Chondrocyte (in vitro differentiated cells): ENCODE results near the gene TK2. TPM values are rescaled to one million over a fixed set of nuclear protein-coding genes. Genes with fewer than 3 reads are reported as not detected.

Experiments used
- DNase-seq: peaks from one replicate; pipeline ENCODE4 v3.0.0; 2021; ENCODE audit warnings: mixed read lengths, low spot score
- H3K27ac Mint-ChIP-seq: one replicate; pipeline ENCODE4 v1.8.0; 2021; ENCODE audit warnings: mild to moderate bottlenecking, moderate library complexity, mixed read lengths; ENCODE audit not compliant: unreplicated experiment
- H3K27me3 Mint-ChIP-seq: 2 replicates; pipeline ENCODE4 v1.8.0; 2021; ENCODE audit warnings: low read depth, mixed read lengths
- H3K36me3 Mint-ChIP-seq: 2 replicates; pipeline ENCODE4 v1.8.0; 2021; ENCODE audit warnings: low read depth, mixed read lengths
- H3K4me1 Mint-ChIP-seq: 2 replicates; pipeline ENCODE4 v1.8.0; 2021; ENCODE audit warnings: low read depth, mild to moderate bottlenecking, mixed read lengths
- H3K4me3 Mint-ChIP-seq: one replicate; pipeline ENCODE4 v1.8.0; 2021; ENCODE audit warnings: mild to moderate bottlenecking, moderate library complexity, mixed read lengths; ENCODE audit not compliant: unreplicated experiment
- H3K9me3 Mint-ChIP-seq: 2 replicates; pipeline ENCODE4 v1.8.0; 2021; ENCODE audit warnings: low read depth, mixed read lengths
- total RNA-seq: library from RNA; stranded (reverse); gene quantifications from 3 replicates; pipeline ENCODE4 v1.2.1, GENCODE V29; 2021
- TF ChIP-seq, protein P1 (sequence below): fragments of 200-600 bp; sonication (generic); IDR thresholded peaks from 2 replicates; pipeline ENCODE4 v1.5.0; 2021; ENCODE audit warnings: antibody characterized with exemption, mild to moderate bottlenecking, moderate library complexity

TK2 gene
- total RNA-seq, 1 donor from 2014 or later = 34.3 TPM

- TF ChIP-seq, protein P1, sequence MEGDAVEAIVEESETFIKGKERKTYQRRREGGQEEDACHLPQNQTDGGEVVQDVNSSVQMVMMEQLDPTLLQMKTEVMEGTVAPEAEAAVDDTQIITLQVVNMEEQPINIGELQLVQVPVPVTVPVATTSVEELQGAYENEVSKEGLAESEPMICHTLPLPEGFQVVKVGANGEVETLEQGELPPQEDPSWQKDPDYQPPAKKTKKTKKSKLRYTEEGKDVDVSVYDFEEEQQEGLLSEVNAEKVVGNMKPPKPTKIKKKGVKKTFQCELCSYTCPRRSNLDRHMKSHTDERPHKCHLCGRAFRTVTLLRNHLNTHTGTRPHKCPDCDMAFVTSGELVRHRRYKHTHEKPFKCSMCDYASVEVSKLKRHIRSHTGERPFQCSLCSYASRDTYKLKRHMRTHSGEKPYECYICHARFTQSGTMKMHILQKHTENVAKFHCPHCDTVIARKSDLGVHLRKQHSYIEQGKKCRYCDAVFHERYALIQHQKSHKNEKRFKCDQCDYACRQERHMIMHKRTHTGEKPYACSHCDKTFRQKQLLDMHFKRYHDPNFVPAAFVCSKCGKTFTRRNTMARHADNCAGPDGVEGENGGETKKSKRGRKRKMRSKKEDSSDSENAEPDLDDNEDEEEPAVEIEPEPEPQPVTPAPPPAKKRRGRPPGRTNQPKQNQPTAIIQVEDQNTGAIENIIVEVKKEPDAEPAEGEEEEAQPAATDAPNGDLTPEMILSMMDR = no peak
- peaks cover 15% of the 10 kb centered on the region for H3K4me1 Mint-ChIP-seq
- peak; percentile 68 for DNase-seq
- no peaks in the 10 kb centered on the region for H3K9me3 Mint-ChIP-seq
- H3K36me3 Mint-ChIP-seq = no peaks in the 10 kb centered on the region
- no peaks in the 10 kb centered on the region for H3K27me3 Mint-ChIP-seq
- no peak overlapping the region for H3K27ac Mint-ChIP-seq
- no peak overlapping the region for H3K4me3 Mint-ChIP-seq
Observed at GRCh38 chr16:66481081-66481942, 68.6 kb downstream of the TK2 start.

DNA sequence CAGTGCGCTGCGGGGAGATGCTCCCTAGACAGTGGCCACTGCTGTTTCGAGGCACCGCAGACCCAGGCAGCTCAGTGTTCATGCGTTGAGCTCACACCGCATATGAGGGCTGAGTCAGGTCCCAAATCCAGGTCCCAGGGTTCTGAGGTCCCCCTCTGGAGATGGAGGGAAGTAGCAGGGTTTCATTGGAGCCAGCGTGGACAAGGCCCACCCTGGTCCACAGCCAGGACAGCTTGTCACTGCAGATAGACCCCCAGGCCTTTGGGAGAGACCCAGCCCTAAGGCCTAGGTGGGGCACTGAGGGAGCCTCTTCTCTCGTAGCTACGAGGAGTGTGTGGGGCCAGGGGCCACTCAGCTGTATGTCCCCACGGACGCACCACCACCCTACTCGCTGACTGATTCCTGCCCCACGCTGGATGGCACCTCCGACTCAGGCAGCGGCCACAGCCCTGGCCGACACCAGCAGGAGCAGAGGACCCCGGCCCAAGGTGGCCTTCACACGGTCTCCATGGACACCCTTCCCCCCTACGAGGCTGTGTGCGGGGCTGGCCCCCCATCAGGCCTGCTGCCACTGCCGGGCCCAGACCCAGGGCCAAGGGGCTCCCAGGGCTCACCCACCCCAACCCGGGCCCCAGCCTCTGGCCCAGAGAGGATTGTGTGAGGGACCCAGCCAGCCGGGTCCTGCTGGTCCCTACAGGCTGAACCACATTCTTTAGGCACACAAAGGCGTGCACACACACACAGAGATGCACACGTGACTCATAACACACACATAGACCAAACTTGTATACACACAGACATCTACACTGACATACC lies 69.4 kb downstream of the TK2 start:
- TF ChIP-seq, protein P1 = no peak
- H3K27me3 Mint-ChIP-seq = no peaks in the 10 kb centered on the region
- no peaks in the 10 kb centered on the region for H3K36me3 Mint-ChIP-seq
- H3K9me3 Mint-ChIP-seq = no peaks in the 10 kb centered on the region
- no peak overlapping the region for H3K4me3 Mint-ChIP-seq
- H3K27ac Mint-ChIP-seq = no peak overlapping the region
- H3K4me1 Mint-ChIP-seq = peaks cover 8% of the 10 kb centered on the region
- peak; percentile 84 for DNase-seq

GRCh38 chr16:66479661-66480264 lies 70.2 kb downstream of the TK2 start:
- TF ChIP-seq, protein P1 = no peak
- no peaks in the 10 kb centered on the region for H3K36me3 Mint-ChIP-seq
- peaks cover 8% of the 10 kb centered on the region for H3K4me1 Mint-ChIP-seq

DNA sequence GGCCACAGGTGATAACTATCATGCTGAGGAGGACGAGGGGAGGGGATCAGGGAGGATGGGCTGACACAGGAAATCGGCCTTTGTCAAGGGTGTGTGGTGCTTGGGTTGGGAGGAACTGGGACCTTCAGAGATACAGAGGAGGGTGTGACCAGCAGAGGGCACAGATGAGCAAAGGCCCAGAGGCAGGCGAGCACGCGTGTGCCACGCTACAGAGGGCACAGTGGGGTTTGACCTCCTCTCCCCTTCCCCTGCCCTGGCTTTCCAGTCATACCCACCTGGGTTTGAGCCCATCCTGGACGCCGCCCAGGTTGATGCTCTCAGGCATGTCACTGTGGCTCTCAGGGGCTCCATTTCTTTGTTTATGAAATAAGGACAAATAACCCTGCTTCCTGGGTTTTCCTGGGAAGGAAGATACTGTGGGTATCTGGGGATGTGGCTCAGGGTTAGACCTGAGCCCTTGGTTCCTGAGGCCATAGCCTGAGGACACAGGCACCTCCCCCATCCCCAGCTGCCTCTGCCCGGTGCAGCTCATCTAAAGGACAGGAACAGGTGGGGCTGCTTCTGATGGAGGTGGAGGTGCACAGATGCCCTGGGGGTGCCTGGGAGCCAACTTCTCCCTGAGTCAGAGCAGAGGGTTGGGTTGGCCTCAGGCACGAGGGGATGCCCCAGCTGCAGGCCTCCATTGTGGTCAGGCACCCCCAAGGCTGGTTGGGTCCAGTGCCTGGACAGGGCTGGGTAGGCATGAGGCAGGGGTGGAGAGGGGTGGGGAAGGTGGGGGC lies 71.0 kb downstream of the TK2 start:
- no peaks in the 10 kb centered on the region for H3K9me3 Mint-ChIP-seq
- TF ChIP-seq, protein P1 = peak; percentile 81
- no peak overlapping the region for H3K4me3 Mint-ChIP-seq
- H3K4me1 Mint-ChIP-seq = peaks cover 6% of the 10 kb centered on the region
- peaks cover 4% of the 10 kb centered on the region for H3K27me3 Mint-ChIP-seq
- H3K36me3 Mint-ChIP-seq = no peaks in the 10 kb centered on the region
- peak; percentile 68 for DNase-seq
- H3K27ac Mint-ChIP-seq = no peak overlapping the region

More at GRCh38 chr16:66479661-66480264, 70.2 kb downstream of the TK2 start:
- no peaks in the 10 kb centered on the region for H3K9me3 Mint-ChIP-seq
- H3K27me3 Mint-ChIP-seq = peaks cover 2% of the 10 kb centered on the region
- DNase-seq = peak; percentile 80
- no peak overlapping the region for H3K4me3 Mint-ChIP-seq
- H3K27ac Mint-ChIP-seq = no peak overlapping the region
